HEK293T (cell line): ENCODE measurements around the gene TFEB.

Experiments used
- ARNT ChIP-seq: fragments of 450-650 bp; IDR thresholded peaks from 2 replicates; pipeline ENCODE4 v1.6.1; 2017; ENCODE audit warnings: mild to moderate bottlenecking
- BHLHE40 ChIP-seq: fragments of 450-650 bp; IDR thresholded peaks from 2 replicates; pipeline ENCODE4 v1.6.1; 2016; ENCODE audit warnings: mild to moderate bottlenecking, moderate library complexity, borderline replicate concordance
- FOXA1 ChIP-seq: fragments of 450-650 bp; IDR thresholded peaks from 2 replicates; pipeline ENCODE4 v1.6.1; 2016; ENCODE audit warnings: mild to moderate bottlenecking
- FOXM1 ChIP-seq: fragments of 450-650 bp; IDR thresholded peaks from 2 replicates; pipeline ENCODE4 v1.6.1; 2017; ENCODE audit warnings: mild to moderate bottlenecking, borderline replicate concordance
- SP1 ChIP-seq: fragments of 450-650 bp; IDR thresholded peaks from 2 replicates; pipeline ENCODE4 v1.6.1; 2017
- SUZ12 ChIP-seq: fragments of 450-650 bp; IDR thresholded peaks from 2 replicates; pipeline ENCODE4 v1.6.1; 2016; ENCODE audit warnings: mild to moderate bottlenecking
- TARDBP ChIP-seq: fragments of 450-650 bp; IDR thresholded peaks from 2 replicates; pipeline ENCODE4 v1.6.1; 2016
- ZNF384 ChIP-seq: fragments of 450-650 bp; IDR thresholded peaks from 2 replicates; pipeline ENCODE4 v1.6.1; 2016
- TF ChIP-seq, protein P1 (sequence below): fragments of 450-650 bp; IDR thresholded peaks from 2 replicates; pipeline ENCODE4 v1.6.1; 2016

GRCh38 chr6:41748102-41748477 is 12.7 kb upstream of the TFEB start:
- TF ChIP-seq, protein P1, sequence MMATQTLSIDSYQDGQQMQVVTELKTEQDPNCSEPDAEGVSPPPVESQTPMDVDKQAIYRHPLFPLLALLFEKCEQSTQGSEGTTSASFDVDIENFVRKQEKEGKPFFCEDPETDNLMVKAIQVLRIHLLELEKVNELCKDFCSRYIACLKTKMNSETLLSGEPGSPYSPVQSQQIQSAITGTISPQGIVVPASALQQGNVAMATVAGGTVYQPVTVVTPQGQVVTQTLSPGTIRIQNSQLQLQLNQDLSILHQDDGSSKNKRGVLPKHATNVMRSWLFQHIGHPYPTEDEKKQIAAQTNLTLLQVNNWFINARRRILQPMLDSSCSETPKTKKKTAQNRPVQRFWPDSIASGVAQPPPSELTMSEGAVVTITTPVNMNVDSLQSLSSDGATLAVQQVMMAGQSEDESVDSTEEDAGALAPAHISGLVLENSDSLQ: no peak
- TF ChIP-seq BHLHE40 (no peak), ARNT (no peak), SUZ12 (no peak), SP1 (no peak), FOXM1 (no peak), TARDBP (no peak), FOXA1 (no peak), ZNF384 (no peak)
